IPS-18c (cell line): Measurements from ENCODE around the gene RARRES1.

Source experiments
- H3K4me3 ChIP-seq: 2 replicates; pipeline ENCODE4 v1.7.0; 2013; ENCODE audit warnings: low read depth, mild to moderate bottlenecking, low read length, moderate library complexity; ENCODE audit not compliant: insufficient read depth
- H3K9me3 ChIP-seq: one replicate; pipeline ENCODE4 v1.6.1; 2013; ENCODE audit warnings: mild to moderate bottlenecking, low read length, moderate library complexity; ENCODE audit not compliant: control insufficient read depth, insufficient read depth

Gene RARRES1

GRCh38 chr3:158768881-158769543, 36.8 kb upstream of the RARRES1 start:
- Histone ChIP-seq H3K9me3 (no peaks in the 10 kb centered on the region), H3K4me3 (no peak overlapping the region)

- Histone ChIP-seq H3K9me3 (no peaks in the 10 kb centered on the region), H3K4me3 (no peak overlapping the region)
Measured at GRCh38 chr3:158768361-158768787, 36.1 kb upstream of the RARRES1 start.

GRCh38 chr3:158766364-158766763, 34.1 kb upstream of the RARRES1 start:
- Histone ChIP-seq H3K9me3 (no peaks in the 10 kb centered on the region), H3K4me3 (no peak overlapping the region)

- no peaks in the 10 kb centered on the region for H3K9me3 ChIP-seq
- no peak overlapping the region for H3K4me3 ChIP-seq
Measured at GRCh38 chr3:158765518-158766205, 33.4 kb upstream of the RARRES1 start.

DNA sequence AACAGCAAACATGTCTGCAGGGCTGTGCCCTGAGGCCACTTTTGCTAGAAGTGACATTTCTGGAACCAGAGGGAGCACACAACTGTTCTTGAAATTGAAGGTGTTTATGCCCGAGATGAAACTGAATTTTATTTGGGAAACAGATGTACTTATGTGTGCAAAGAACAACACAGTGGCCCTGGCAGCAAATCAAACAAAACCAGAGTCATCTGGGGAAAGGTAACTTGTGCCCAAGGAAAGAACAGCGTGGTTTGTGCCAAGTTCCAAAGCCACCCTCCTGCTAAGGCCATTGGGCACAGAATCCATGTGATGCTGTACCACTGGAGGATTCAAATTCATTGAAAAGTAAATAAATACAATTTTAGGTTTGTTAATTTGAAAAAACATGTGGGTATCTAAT, 31.2 kb upstream of the RARRES1 start:
- no peaks in the 10 kb centered on the region for H3K9me3 ChIP-seq
- no peak overlapping the region for H3K4me3 ChIP-seq

DNA sequence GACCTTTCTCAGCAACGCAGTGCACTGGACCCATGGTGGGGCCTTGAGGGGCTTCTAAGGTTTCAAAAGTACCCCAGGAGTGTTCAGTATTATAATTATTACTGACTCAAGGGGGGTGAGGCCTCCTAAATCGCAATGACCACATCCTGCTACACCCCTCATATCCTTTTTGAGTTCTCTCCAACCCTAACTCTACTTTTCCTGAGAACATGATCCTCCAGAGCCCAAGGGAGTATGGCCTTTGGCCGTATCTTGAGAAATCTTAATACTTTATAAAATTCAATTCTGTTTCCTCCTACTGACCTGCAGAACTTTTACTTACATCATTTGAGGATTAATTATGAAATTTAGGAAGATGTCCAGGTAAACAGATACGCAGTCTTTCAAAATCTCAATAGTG, 30.4 kb upstream of the RARRES1 start:
- Histone ChIP-seq H3K4me3 (no peak overlapping the region), H3K9me3 (no peaks in the 10 kb centered on the region)

- no peak overlapping the region for H3K4me3 ChIP-seq
- H3K9me3 ChIP-seq, result no peaks in the 10 kb centered on the region
Measured at GRCh38 chr3:158761350-158761749, 29.1 kb upstream of the RARRES1 start.

- H3K4me3 ChIP-seq, result no peak overlapping the region
- H3K9me3 ChIP-seq, result no peaks in the 10 kb centered on the region
Measured at GRCh38 chr3:158755421-158755820, 23.2 kb upstream of the RARRES1 start.

- H3K4me3 ChIP-seq, result no peak overlapping the region
- no peaks in the 10 kb centered on the region for H3K9me3 ChIP-seq
Measured at GRCh38 chr3:158753854-158754253, 21.6 kb upstream of the RARRES1 start.

- no peak overlapping the region for H3K4me3 ChIP-seq
- H3K9me3 ChIP-seq, result no peaks in the 10 kb centered on the region
Measured at GRCh38 chr3:158751316-158751715, 19.1 kb upstream of the RARRES1 start.

DNA sequence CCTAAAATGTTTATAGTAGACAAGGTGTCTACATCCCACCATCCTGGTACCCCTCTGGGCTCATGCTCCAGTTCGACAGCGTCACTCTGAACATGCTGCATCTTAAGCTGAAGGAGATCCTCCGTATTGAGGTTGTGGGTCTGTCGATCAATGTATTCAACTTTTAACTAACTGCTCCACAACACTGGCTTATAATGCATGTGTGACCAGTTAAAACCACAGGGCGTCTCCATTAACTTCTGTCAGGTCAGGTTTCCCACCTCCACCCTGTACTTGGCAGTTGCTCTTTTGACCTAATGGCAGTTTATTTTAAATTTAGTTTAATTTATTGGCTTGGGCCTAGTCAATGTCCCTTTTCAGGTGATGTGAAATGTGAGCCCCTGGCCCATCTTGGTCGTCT, 17.8 kb upstream of the RARRES1 start:
- H3K9me3 ChIP-seq, result no peaks in the 10 kb centered on the region
- H3K4me3 ChIP-seq, result no peak overlapping the region

- no peak overlapping the region for H3K4me3 ChIP-seq
- H3K9me3 ChIP-seq, result no peaks in the 10 kb centered on the region
Measured at GRCh38 chr3:158749526-158749925, 17.3 kb upstream of the RARRES1 start.

DNA sequence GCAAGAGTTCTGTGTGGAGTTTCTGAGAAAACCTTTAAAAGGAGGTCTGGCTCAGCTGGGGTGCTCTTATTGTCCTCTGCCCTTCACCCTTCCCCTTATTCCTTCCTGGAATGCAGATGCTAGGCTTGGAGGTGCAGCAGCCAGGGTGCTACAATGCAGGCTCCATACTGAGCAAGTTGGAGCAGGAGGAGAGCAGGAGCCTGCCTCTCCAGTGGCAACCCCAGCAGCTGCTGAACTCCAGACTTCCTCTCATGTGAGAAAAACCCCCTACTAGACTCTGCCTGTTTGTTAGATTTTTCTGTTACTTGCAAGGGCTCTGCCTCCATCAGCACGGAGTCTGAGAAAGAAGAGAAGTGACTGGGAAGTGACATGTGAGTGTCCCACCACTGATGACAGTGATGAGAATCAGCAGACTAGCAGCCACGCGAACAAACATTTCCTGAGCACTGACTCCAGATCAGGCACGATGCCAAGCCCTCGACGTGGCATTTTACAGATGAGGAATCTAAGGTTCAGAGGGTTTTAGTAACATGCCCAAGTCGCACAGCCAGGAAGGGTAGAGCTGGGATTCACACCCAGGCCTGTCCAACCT, 16.1 kb upstream of the RARRES1 start:
- Histone ChIP-seq H3K4me3 (no peak overlapping the region), H3K9me3 (no peaks in the 10 kb centered on the region)

- H3K9me3 ChIP-seq, result no peaks in the 10 kb centered on the region
- no peak overlapping the region for H3K4me3 ChIP-seq
Measured at GRCh38 chr3:158747417-158747816, 15.2 kb upstream of the RARRES1 start.

- no peaks in the 10 kb centered on the region for H3K9me3 ChIP-seq
- H3K4me3 ChIP-seq, result no peak overlapping the region
Measured at GRCh38 chr3:158745551-158745950, 13.3 kb upstream of the RARRES1 start.

DNA sequence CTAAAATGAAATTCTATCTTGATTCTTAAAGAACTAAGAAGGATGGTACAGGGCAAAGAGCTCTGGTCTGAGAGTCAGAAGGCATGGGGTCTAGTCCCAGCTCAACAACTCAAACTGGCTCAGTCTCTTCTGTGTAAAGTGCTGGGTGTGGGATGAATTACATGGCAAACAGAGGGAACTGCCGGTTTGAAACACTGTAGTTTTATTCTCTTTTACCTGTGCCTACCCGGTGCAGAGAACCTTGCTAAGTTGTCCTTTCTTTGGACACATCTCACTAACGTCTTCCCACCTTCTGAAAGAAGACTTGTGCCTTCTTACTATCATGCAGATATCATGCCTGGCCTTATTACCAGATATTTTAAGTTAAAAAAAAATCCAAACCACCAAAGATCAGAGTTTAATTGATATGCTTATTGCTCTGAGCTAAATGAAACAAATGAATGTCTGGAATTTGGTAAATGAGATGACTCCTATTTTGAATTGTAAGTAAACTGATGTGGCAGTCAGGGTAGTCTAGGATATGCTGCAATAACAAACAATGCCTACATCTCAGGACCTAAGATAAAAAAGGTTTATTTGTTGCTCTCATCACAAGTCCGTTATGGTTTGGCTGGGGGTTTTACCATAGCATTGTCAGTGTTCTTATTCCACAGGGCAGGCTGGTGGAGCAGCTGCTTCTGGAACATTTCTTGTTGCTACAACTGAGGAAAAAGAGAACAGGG, 12.5 kb upstream of the RARRES1 start:
- no peak overlapping the region for H3K4me3 ChIP-seq
- H3K9me3 ChIP-seq, result no peaks in the 10 kb centered on the region

DNA sequence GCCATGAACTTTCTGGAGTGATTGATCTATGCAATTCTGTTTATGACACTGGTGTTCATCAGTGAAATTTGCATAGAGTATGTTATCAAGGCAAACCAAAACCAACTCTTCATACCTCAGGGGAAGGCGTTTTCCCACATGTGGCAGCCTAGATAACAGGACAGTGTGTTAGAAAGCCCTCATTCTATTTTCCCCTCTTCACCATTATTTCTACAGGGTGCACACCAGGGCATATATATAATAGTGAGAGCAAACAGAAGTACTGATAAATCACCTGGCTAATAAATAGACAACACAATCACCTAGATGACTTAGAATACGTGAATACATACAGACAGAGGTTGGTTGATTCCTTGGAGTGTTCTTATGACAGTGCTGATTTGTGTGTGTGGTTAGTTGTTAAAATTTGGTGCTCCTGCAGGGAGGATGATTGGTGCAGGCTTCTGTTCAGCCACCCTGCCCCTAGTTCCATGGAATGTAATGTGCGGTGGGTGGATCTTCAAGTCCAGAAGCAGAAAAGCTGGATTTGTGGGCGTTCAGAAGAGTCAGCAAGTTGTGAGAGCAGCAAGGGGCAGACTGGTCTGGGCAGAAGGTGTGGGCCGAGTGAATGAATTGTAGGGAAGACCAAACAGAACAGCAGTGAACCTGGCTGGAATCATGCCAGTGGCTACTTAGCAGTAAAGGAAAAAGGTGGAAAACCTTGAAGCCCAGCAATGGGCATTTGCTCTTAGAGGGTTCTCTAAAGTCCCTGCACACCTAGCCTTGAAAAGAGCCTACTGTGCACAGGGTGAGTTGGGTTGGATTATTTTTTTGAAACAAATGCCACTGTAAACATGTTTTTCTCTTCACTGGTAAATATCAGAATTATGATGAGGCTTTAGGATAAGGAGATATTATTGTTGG, 11.7 kb upstream of the RARRES1 start:
- Histone ChIP-seq H3K9me3 (no peaks in the 10 kb centered on the region), H3K4me3 (no peak overlapping the region)
